Liver (tissue), 9 donors: ENCODE data around the gene ZNF697. TPM values are rescaled to one million over a fixed set of nuclear protein-coding genes. Genes with fewer than 3 reads are reported as not detected.

Source experiments
- DNase-seq: peaks from one replicate; pipeline ENCODE4 v3.0.0-alpha.2; 2017; ENCODE audit warnings: low spot score
- H3K27ac ChIP-seq, 2 donors: one replicate each; pipeline ENCODE4 v1.7.0; 2013; ENCODE audit warnings: inconsistent platforms in 2 of 2, low read length in 2 of 2, control low read depth in 1 of 2, low read depth in 1 of 2, mild to moderate bottlenecking in 1 of 2
- H3K27me3 ChIP-seq, 4 donors: one replicate each; pipeline versions ENCODE4 v1.6.1 to v1.7.0; 2013; ENCODE audit warnings: low read length in 3 of 4, inconsistent platforms in 1 of 4, mild to moderate bottlenecking in 1 of 4, moderate library complexity in 1 of 4; ENCODE audit not compliant: control insufficient read depth in 4 of 4, insufficient read depth in 4 of 4
- H3K36me3 ChIP-seq, 4 donors: one replicate each; pipeline versions ENCODE4 v1.6.1 to v1.7.0; 2013; ENCODE audit warnings: low read length in 3 of 4, mild to moderate bottlenecking in 3 of 4, low read depth in 1 of 4, moderate library complexity in 1 of 4; ENCODE audit not compliant: control insufficient read depth in 4 of 4, insufficient read depth in 3 of 4
- H3K4me1 ChIP-seq, 4 donors: one replicate each; pipeline versions ENCODE4 v1.6.1 to v1.7.0; 2013; ENCODE audit warnings: low read length in 3 of 4, mild to moderate bottlenecking in 3 of 4, moderate library complexity in 1 of 4; ENCODE audit not compliant: control insufficient read depth in 4 of 4, insufficient read depth in 4 of 4
- H3K4me3 ChIP-seq, 3 donors: one replicate each; pipeline versions ENCODE4 v1.6.1 to v1.7.0; 2013; ENCODE audit warnings: low read length in 3 of 3, control low read depth in 1 of 3, low read depth in 1 of 3, mild to moderate bottlenecking in 1 of 3
- H3K9ac ChIP-seq, 2 donors: one replicate each; pipeline ENCODE4 v1.7.0; 2013; ENCODE audit warnings: low read length in 2 of 2, mild to moderate bottlenecking in 2 of 2, moderate library complexity in 2 of 2, control low read depth in 1 of 2, low read depth in 1 of 2
- H3K9me3 ChIP-seq, 4 donors: one replicate each; pipeline versions ENCODE4 v1.6.1 to v1.7.0; 2013; ENCODE audit warnings: low read length in 3 of 4; ENCODE audit not compliant: control insufficient read depth in 4 of 4
- ATF3 ChIP-seq: IDR thresholded peaks from 2 replicates; pipeline ENCODE4 v1.6.1; 2016; ENCODE audit warnings: antibody characterized with exemption
- CTCF ChIP-seq: fragments of 150-350 bp; IDR thresholded peaks from 2 replicates; pipeline ENCODE4 v1.5.1; 2017; ENCODE audit warnings: improper control_type of control experiment, low read depth, low read length; ENCODE audit not compliant: missing input control
- EGR1 ChIP-seq, 2 donors: IDR thresholded peaks; 2 replicates each; pipeline ENCODE4 v1.6.1; 2016 to 2018; ENCODE audit warnings: antibody characterized with exemption in 2 of 2, low read depth in 2 of 2
- FOXA1 ChIP-seq: IDR thresholded peaks from 2 replicates; pipeline ENCODE4 v1.6.1; 2016; ENCODE audit warnings: antibody characterized with exemption
- FOXA2 ChIP-seq: IDR thresholded peaks from 2 replicates; pipeline ENCODE4 v1.6.1; 2016; ENCODE audit warnings: antibody characterized with exemption
- GABPA ChIP-seq, 2 donors: IDR thresholded peaks in 1 of 2; conservative IDR thresholded peaks in 1 of 2; 2 replicates each; pipeline ENCODE4 v1.6.1; 2016; ENCODE audit warnings: antibody characterized with exemption in 2 of 2, mild to moderate bottlenecking in 1 of 2, moderate library complexity in 1 of 2
- HNF4A ChIP-seq, 2 donors: conservative IDR thresholded peaks; 2 replicates each; pipeline ENCODE4 v1.6.1; 2016; ENCODE audit warnings: antibody characterized with exemption in 2 of 2, mild to moderate bottlenecking in 2 of 2
- HNF4G ChIP-seq: IDR thresholded peaks from 2 replicates; pipeline ENCODE4 v1.6.1; 2016; ENCODE audit warnings: antibody characterized with exemption
- JUND ChIP-seq, 2 donors: IDR thresholded peaks; 2 replicates each; pipeline ENCODE4 v1.6.1; 2016; ENCODE audit warnings: antibody characterized with exemption in 2 of 2
- MAX ChIP-seq: IDR thresholded peaks from 2 replicates; pipeline ENCODE4 v1.6.1; 2016; ENCODE audit warnings: antibody characterized with exemption
- NR2F2 ChIP-seq: IDR thresholded peaks from 2 replicates; pipeline ENCODE4 v1.6.1; 2016; ENCODE audit warnings: antibody characterized with exemption
- RAD21 ChIP-seq, 2 donors: IDR thresholded peaks; 2 replicates each; pipeline ENCODE4 v1.6.1; 2016; ENCODE audit warnings: antibody characterized with exemption in 2 of 2, mild to moderate bottlenecking in 2 of 2
- REST ChIP-seq: IDR thresholded peaks from 2 replicates; pipeline ENCODE4 v1.6.1; 2016; ENCODE audit warnings: antibody characterized with exemption, mild to moderate bottlenecking
- RXRA ChIP-seq, 2 donors: IDR thresholded peaks; 2 replicates each; pipeline ENCODE4 v1.6.1; 2017 to 2018; ENCODE audit warnings: antibody characterized with exemption in 2 of 2, mild to moderate bottlenecking in 1 of 2
- TAF1 ChIP-seq: conservative IDR thresholded peaks from 2 replicates; pipeline ENCODE4 v1.6.1; 2016; ENCODE audit warnings: antibody characterized with exemption, mild to moderate bottlenecking
- YY1 ChIP-seq: IDR thresholded peaks from 2 replicates; pipeline ENCODE4 v1.6.1; 2016; ENCODE audit warnings: antibody characterized with exemption, mild to moderate bottlenecking
- ZBTB33 ChIP-seq: IDR thresholded peaks from 2 replicates; pipeline ENCODE4 v1.6.1; 2016; ENCODE audit warnings: antibody characterized with exemption
- WGBS: extraction: QIAGEN DNeasy Blood & Tissue Kit; methylation state at CpG from one replicate; pipeline ENCODE4 v1.1.7; 2013; 5-methylcytosine and 5-hydroxymethylcytosine counted together
- polyA plus RNA-seq, 2 donors: library from polyadenylated mRNA; stranded (reverse) in 1 of 2; unstranded in 1 of 2; fragments of 200-250 nt in 1 of 2; fragments of >200 nt in 1 of 2; fragmentation: Nextera tagmentation in 1 of 2; extraction: Ambion mirVana in 1 of 2; gene quantifications; one replicate each; pipeline versions ENCODE4 v1.2.1 to v1.2.3, GENCODE V29; 2013 to 2015
- total RNA-seq, 2 donors: library from RNA; depleted of rRNA; stranded (reverse); fragments of >200 nt; gene quantifications; one replicate each; pipeline ENCODE4 v1.2.3, GENCODE V29; 2014
- donor health status: healthy.
- donor health status: healthy.
- donor health status: healthy.
- donor health status: healthy.
- donor health status: healthy.

The ZNF697 gene
- total and polyA plus RNA-seq, 4 donors: 0.89 to 4.5 (median 3.2) TPM

- Histone ChIP-seq H3K9ac (no peak overlapping the region), H3K9me3 (no peaks in the 10 kb centered on the region), H3K27me3 (no peaks in the 10 kb centered on the region), H3K27ac (no peak overlapping the region), H3K36me3 (peaks cover 9 to 15% (median 10%) of the 10 kb centered on the region in 4 donors), H3K4me3 (no peak overlapping the region), H3K4me1 (peaks cover 0 to 4% (median 0%) of the 10 kb centered on the region in 4 donors)
- WGBS: 96% methylated on average over 67 of the region's 67 CpGs
- DNase-seq: no peak
- TF ChIP-seq JUND (IDR thresholded peaks at IDR 0.05) (no peak), RAD21 (IDR thresholded peaks at IDR 0.05) (no peak), ZBTB33 (no peak), RXRA (IDR thresholded peaks at IDR 0.05) (no peak), MAX (no peak), FOXA1 (no peak), HNF4G (no peak), YY1 (no peak), NR2F2 (no peak), CTCF (no peak), REST (no peak), GABPA (IDR thresholded peaks at IDR 0.05 in 1 of 2, conservative IDR thresholded peaks at IDR 0.05 in 1 of 2) (no peak), HNF4A (conservative IDR thresholded peaks at IDR 0.05) (no peak), FOXA2 (no peak), TAF1 (no peak)
Observed at GRCh38 chr1:119622311-119623192, 25.5 kb downstream of the ZNF697 start.

- Histone ChIP-seq H3K9ac (no peak overlapping the region), H3K36me3 (peaks cover 9 to 15% (median 10%) of the 10 kb centered on the region in 4 donors), H3K27ac (no peak overlapping the region), H3K4me1 (no peaks in the 10 kb centered on the region), H3K9me3 (no peaks in the 10 kb centered on the region), H3K4me3 (no peak overlapping the region), H3K27me3 (no peaks in the 10 kb centered on the region)
- DNase-seq: no peak
- 83% methylated on average over 4 of the region's 4 CpGs for WGBS
- TF ChIP-seq ZBTB33 (no peak), RAD21 (IDR thresholded peaks at IDR 0.05) (no peak), JUND (IDR thresholded peaks at IDR 0.05) (no peak), REST (no peak), EGR1 (IDR thresholded peaks at IDR 0.05; ENCODE audit: low read depth in 2 of 2) (no peak), GABPA (IDR thresholded peaks at IDR 0.05 in 1 of 2, conservative IDR thresholded peaks at IDR 0.05 in 1 of 2) (no peak), TAF1 (no peak), ATF3 (no peak), NR2F2 (no peak), FOXA1 (no peak)
Observed at GRCh38 chr1:119621705-119622104, 26.4 kb downstream of the ZNF697 start.
